Subcutaneous abdominal adipose tissue (tissue), 5 donors: ENCODE measurements around the gene IMPG2.

ENCODE experiments used
- H3K27ac ChIP-seq: one replicate; pipeline ENCODE4 v1.7.0; 2013; ENCODE audit warnings: low read depth, mild to moderate bottlenecking, inconsistent platforms, low read length, moderate library complexity
- H3K27me3 ChIP-seq, 5 donors: one replicate each; pipeline ENCODE4 v1.7.0; 2013; ENCODE audit warnings: low read length in 5 of 5, inconsistent platforms in 1 of 5; ENCODE audit not compliant: control insufficient read depth in 5 of 5, insufficient read depth in 4 of 5
- H3K36me3 ChIP-seq, 5 donors: one replicate each; pipeline ENCODE4 v1.7.0; 2013; ENCODE audit warnings: low read length in 5 of 5; ENCODE audit not compliant: control insufficient read depth in 5 of 5, insufficient read depth in 5 of 5
- H3K4me1 ChIP-seq, 5 donors: one replicate each; pipeline ENCODE4 v1.7.0; 2013; ENCODE audit warnings: low read length in 5 of 5, mild to moderate bottlenecking in 3 of 5, moderate library complexity in 1 of 5; ENCODE audit not compliant: control insufficient read depth in 5 of 5, insufficient read depth in 5 of 5
- H3K4me3 ChIP-seq, 5 donors: one replicate each; pipeline ENCODE4 v1.7.0; 2013; ENCODE audit warnings: low read length in 5 of 5, low read depth in 1 of 5
- H3K9ac ChIP-seq, 5 donors: one replicate each; pipeline ENCODE4 v1.7.0; 2013; ENCODE audit warnings: low read length in 5 of 5, mild to moderate bottlenecking in 4 of 5, moderate library complexity in 3 of 5
- H3K9me3 ChIP-seq, 5 donors: one replicate each; pipeline ENCODE4 v1.7.0; 2013; ENCODE audit warnings: low read length in 5 of 5; ENCODE audit not compliant: control insufficient read depth in 5 of 5
- donor health status: healthy.
- donor health status: healthy.
- donor health status: healthy.
- donor health status: healthy.
- donor health status: healthy.

The IMPG2 gene

DNA sequence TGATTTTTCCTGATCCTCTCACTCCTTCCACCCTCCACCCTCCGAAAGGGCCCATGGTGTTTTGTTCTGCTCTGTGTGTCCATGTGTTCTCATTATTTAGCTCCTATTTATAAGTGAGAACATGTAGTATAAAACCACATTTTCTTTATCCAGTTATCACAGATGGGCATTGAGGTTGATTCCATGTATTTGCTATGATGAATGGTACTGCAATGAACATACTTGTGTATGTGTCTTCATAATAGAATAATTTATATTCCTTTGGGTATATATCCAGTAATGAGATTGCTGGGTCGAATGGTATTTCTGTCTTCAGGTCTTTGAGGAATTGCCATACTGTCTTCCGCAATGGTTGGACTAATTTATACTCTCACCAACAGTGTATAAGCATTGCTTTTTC, 126.0 kb downstream of the IMPG2 start:
- Histone ChIP-seq H3K27me3 (no peaks in the 10 kb centered on the region), H3K9ac (no peak overlapping the region), H3K9me3 (no peaks in the 10 kb centered on the region), H3K36me3 (no peaks in the 10 kb centered on the region), H3K4me3 (no peak overlapping the region), H3K4me1 (no peaks in the 10 kb centered on the region), H3K27ac (no peak overlapping the region)

DNA sequence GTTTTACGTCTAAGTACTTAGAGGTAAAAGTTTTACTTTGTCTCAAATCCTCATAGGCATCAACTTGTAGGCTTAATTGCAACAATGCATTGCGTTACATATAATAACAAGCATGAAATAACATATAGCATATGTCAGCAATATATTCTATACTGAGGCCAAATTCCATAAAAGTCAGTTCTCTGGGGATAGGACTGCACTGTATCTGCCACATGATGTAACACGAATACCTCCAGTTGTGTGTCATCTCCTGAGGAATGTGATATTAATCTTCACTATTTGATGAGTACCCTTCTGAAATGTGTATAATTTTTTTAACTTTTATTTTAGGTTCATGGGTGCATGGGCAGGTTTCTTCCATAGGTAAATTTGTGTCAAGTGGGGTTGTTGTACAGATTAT, 126.4 kb downstream of the IMPG2 start:
- Histone ChIP-seq H3K4me1 (no peaks in the 10 kb centered on the region), H3K36me3 (no peaks in the 10 kb centered on the region), H3K27me3 (no peaks in the 10 kb centered on the region), H3K27ac (no peak overlapping the region), H3K9me3 (no peaks in the 10 kb centered on the region), H3K9ac (no peak overlapping the region), H3K4me3 (no peak overlapping the region)

DNA sequence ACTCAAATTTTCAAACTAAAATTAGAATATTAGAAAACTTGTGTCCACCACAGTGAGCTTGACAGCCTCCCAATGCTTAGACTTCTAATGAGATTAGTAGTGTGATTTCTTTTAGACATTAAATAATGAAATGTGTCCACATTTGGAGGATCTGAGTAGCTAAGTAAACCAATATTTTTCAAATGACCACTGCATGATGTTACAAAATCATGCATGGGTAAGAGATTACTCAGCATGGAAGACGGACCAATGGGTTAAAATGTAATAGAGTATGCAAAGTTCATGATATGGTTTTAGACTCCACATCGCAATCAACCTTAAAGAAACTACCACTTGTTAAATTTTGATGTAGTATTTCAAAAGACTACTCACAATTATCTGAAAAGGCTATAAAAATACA, 130.6 kb downstream of the IMPG2 start:
- Histone ChIP-seq H3K4me1 (no peaks in the 10 kb centered on the region), H3K9me3 (peaks cover 0 to 3% (median 0%) of the 10 kb centered on the region in 5 donors), H3K27ac (no peak overlapping the region), H3K36me3 (no peaks in the 10 kb centered on the region), H3K9ac (no peak overlapping the region), H3K4me3 (no peak overlapping the region), H3K27me3 (no peaks in the 10 kb centered on the region)

DNA sequence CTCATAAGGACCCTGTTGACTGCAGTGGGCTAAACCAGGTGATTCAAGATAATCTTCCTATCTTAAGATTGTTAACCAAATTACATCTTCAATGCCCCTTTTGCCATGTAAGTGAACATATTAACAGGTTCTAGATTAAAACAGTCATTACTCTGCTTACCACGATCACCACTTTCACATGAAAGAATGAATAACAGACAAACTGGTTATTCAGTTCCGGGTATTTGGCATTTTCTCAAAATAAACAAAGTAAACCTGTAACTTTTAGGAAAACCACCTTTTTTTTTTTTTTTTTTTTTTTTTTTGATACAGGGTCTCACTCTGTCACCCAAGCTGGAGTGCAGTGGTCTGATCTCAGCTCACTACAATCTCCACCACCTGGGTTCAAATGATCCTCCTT, 131.2 kb downstream of the IMPG2 start:
- Histone ChIP-seq H3K36me3 (no peaks in the 10 kb centered on the region), H3K27me3 (no peaks in the 10 kb centered on the region), H3K9me3 (peaks cover 0 to 3% (median 0%) of the 10 kb centered on the region in 5 donors), H3K27ac (no peak overlapping the region), H3K4me3 (no peak overlapping the region), H3K9ac (no peak overlapping the region), H3K4me1 (no peaks in the 10 kb centered on the region)

DNA sequence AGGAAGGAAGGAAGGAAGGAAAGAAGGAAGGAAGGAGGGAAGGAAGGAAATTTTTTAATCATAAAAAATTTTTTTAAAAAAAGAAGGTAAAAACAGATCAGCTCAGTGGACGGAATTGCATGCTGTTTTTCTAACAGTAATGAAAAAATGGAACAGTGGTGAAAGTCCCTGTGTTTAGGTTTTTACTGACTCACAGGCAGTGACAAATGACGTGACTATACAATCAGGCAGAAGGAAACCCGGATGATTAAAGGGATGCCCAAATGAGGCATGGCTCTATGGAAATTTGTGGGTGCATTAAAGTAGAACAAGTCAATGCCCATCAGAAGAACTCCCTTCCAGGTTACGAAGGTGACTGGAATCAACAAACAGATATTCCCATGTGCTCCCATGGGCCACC, 135.0 kb downstream of the IMPG2 start:
- Histone ChIP-seq H3K4me3 (no peak overlapping the region), H3K9me3 (peaks cover 0 to 3% (median 0%) of the 10 kb centered on the region in 5 donors), H3K27ac (no peak overlapping the region), H3K9ac (no peak overlapping the region), H3K4me1 (no peaks in the 10 kb centered on the region), H3K36me3 (no peaks in the 10 kb centered on the region), H3K27me3 (no peaks in the 10 kb centered on the region)

DNA sequence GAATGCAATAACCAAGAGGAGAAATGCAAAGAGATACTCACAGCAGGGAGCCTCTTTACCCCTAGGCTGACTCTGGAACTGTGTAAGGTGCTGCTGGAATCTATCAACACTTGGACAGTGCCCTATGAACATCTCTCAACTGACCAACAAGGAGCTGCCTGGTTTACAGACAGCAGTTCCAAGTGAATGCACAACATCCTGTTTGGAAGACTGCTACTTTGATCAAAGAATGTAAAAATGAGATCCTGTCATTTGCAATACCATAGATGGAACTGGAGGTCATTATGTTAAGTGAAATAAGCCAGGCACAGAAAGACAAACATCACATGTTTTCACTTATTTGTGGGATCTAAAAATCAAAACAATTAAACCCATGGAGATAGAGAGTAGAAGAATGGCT, 136.3 kb downstream of the IMPG2 start:
- Histone ChIP-seq H3K27me3 (no peaks in the 10 kb centered on the region), H3K4me1 (no peaks in the 10 kb centered on the region), H3K9me3 (peaks cover 0 to 3% (median 0%) of the 10 kb centered on the region in 5 donors), H3K4me3 (no peak overlapping the region), H3K36me3 (no peaks in the 10 kb centered on the region), H3K27ac (no peak overlapping the region), H3K9ac (no peak overlapping the region)

DNA sequence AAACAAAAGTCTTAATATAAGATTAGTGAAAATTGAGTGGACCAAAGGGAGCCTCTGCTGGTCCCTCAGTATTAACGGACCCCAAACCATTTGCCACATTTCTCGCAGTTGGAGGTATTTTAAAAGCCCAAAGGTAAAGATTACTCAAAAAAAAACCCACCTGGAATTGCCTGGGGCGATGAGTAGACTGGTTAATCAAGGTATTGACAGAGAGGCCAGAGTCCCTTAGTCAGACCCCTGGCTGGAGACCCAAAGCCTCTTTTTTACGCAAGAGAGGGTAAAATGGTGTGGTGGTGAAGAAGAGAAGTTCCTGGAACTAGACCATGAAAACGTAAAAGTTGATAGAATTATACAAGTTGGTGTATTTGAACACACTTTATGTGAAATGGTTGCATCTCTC, 137.2 kb downstream of the IMPG2 start:
- no peak overlapping the region for H3K9ac ChIP-seq
- H3K4me1 ChIP-seq: no peaks in the 10 kb centered on the region
- no peaks in the 10 kb centered on the region for H3K27me3 ChIP-seq
- no peak overlapping the region for H3K27ac ChIP-seq
- no peaks in the 10 kb centered on the region for H3K36me3 ChIP-seq
- no peaks in the 10 kb centered on the region for H3K9me3 ChIP-seq
- H3K4me3 ChIP-seq: no peak overlapping the region

DNA sequence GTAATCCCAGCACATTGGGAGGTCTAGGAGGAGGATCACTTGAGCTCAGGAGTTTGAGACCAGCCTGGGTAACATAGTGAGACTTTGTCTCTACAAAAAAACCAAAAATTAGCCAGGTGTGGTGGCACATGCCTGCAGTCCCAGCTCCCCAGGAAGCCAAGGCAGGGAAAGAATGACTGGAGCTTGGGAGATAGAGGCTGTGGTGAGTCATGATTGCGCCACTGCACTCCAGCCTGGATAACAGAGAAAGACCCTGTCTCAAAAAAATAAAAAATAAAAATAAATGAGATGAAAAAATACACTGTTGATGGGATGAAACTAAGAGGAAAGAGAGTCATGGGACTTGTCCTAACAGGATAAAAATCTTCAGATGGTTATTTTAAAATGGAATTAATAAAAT, 137.6 kb downstream of the IMPG2 start:
- no peaks in the 10 kb centered on the region for H3K27me3 ChIP-seq
- H3K4me1 ChIP-seq: no peaks in the 10 kb centered on the region
- H3K27ac ChIP-seq: no peak overlapping the region
- H3K9ac ChIP-seq: no peak overlapping the region
- H3K4me3 ChIP-seq: no peak overlapping the region
- no peaks in the 10 kb centered on the region for H3K9me3 ChIP-seq
- H3K36me3 ChIP-seq: no peaks in the 10 kb centered on the region

DNA sequence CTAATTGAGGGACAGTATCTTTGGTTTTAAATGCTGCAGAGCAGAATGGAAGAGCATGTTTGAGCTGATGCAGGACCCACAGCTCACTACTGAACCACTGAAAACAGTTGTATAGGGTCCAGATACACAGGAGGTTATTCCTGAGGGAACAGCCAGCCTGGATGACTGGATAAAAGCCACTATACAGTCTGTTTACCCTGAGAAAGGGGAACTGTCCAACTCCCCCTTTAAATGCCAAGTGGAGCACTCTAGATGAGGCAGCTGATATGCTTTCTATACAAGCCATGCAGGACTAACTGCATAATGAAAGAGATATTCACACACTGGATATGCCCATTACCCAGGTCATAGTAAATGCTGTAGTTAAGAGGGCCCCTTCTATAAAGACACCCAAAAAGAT, 138.6 kb downstream of the IMPG2 start:
- no peaks in the 10 kb centered on the region for H3K27me3 ChIP-seq
- H3K9ac ChIP-seq: no peak overlapping the region
- no peak overlapping the region for H3K4me3 ChIP-seq
- H3K27ac ChIP-seq: no peak overlapping the region
- no peaks in the 10 kb centered on the region for H3K36me3 ChIP-seq
- H3K9me3 ChIP-seq: no peaks in the 10 kb centered on the region
- H3K4me1 ChIP-seq: no peaks in the 10 kb centered on the region

DNA sequence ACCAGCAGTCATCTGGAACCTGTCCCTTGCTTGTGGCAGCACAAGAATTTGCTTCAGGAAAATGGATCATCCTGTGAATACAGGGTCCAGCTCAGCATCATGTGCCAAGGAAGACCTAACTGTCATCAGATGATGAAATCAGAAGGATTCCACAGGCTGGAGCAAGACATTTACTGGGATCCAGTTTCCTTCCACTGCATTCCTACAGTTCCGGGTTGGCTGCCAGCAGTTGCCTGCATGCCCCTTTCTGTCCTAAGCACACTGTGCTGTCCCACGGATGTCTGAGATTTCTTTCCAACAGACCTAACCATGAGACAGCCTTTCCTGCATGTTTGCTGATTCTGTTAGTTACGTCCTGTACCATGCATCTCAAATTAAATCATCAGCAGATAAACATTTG, 140.7 kb downstream of the IMPG2 start:
- H3K9me3 ChIP-seq: no peaks in the 10 kb centered on the region
- H3K27ac ChIP-seq: no peak overlapping the region
- no peak overlapping the region for H3K4me3 ChIP-seq
- no peak overlapping the region for H3K9ac ChIP-seq
- no peaks in the 10 kb centered on the region for H3K27me3 ChIP-seq
- no peaks in the 10 kb centered on the region for H3K36me3 ChIP-seq
- no peaks in the 10 kb centered on the region for H3K4me1 ChIP-seq

DNA sequence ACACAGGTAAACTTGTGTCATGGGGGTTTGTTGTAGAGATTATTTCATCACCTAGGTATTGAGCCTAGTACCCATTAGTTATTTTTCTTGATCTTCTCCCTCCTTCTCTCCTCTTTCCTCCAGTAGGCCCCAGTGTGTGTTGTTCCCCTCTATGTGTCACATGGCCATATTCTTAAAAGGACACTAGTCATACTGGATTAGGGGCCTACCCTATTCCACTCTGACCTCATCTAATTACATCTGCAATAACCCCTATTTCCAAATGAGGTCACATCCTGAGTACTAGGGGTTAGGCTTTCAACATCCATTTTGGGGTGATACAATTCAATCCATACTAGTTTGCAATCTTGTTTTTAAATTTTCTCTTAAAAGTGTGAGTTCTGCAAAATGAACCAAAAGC, 142.8 kb downstream of the IMPG2 start:
- Histone ChIP-seq H3K9me3 (no peaks in the 10 kb centered on the region), H3K4me3 (no peak overlapping the region), H3K27ac (no peak overlapping the region), H3K36me3 (no peaks in the 10 kb centered on the region), H3K27me3 (no peaks in the 10 kb centered on the region), H3K4me1 (no peaks in the 10 kb centered on the region), H3K9ac (no peak overlapping the region)
